Liver (tissue), 9 donors: Measurements from ENCODE around the gene OR2W1. TPM values are rescaled to one million over a fixed set of nuclear protein-coding genes. Genes with fewer than 3 reads are reported as not detected.

ENCODE experiments used
- DNase-seq: peaks from one replicate; pipeline ENCODE4 v3.0.0-alpha.2; 2017; ENCODE audit warnings: low spot score
- H3K27ac ChIP-seq, 2 donors: one replicate each; pipeline ENCODE4 v1.7.0; 2013; ENCODE audit warnings: inconsistent platforms in 2 of 2, low read length in 2 of 2, control low read depth in 1 of 2, low read depth in 1 of 2, mild to moderate bottlenecking in 1 of 2
- H3K27me3 ChIP-seq, 4 donors: one replicate each; pipeline versions ENCODE4 v1.6.1 to v1.7.0; 2013; ENCODE audit warnings: low read length in 3 of 4, inconsistent platforms in 1 of 4, mild to moderate bottlenecking in 1 of 4, moderate library complexity in 1 of 4; ENCODE audit not compliant: control insufficient read depth in 4 of 4, insufficient read depth in 4 of 4
- H3K36me3 ChIP-seq, 4 donors: one replicate each; pipeline versions ENCODE4 v1.6.1 to v1.7.0; 2013; ENCODE audit warnings: low read length in 3 of 4, mild to moderate bottlenecking in 3 of 4, low read depth in 1 of 4, moderate library complexity in 1 of 4; ENCODE audit not compliant: control insufficient read depth in 4 of 4, insufficient read depth in 3 of 4
- H3K4me1 ChIP-seq, 4 donors: one replicate each; pipeline versions ENCODE4 v1.6.1 to v1.7.0; 2013; ENCODE audit warnings: low read length in 3 of 4, mild to moderate bottlenecking in 3 of 4, moderate library complexity in 1 of 4; ENCODE audit not compliant: control insufficient read depth in 4 of 4, insufficient read depth in 4 of 4
- H3K4me3 ChIP-seq, 3 donors: one replicate each; pipeline versions ENCODE4 v1.6.1 to v1.7.0; 2013; ENCODE audit warnings: low read length in 3 of 3, control low read depth in 1 of 3, low read depth in 1 of 3, mild to moderate bottlenecking in 1 of 3
- H3K9ac ChIP-seq, 2 donors: one replicate each; pipeline ENCODE4 v1.7.0; 2013; ENCODE audit warnings: low read length in 2 of 2, mild to moderate bottlenecking in 2 of 2, moderate library complexity in 2 of 2, control low read depth in 1 of 2, low read depth in 1 of 2
- H3K9me3 ChIP-seq, 4 donors: one replicate each; pipeline versions ENCODE4 v1.6.1 to v1.7.0; 2013; ENCODE audit warnings: low read length in 3 of 4; ENCODE audit not compliant: control insufficient read depth in 4 of 4
- EGR1 ChIP-seq, 2 donors: IDR thresholded peaks; 2 replicates each; pipeline ENCODE4 v1.6.1; 2016 to 2018; ENCODE audit warnings: antibody characterized with exemption in 2 of 2, low read depth in 2 of 2
- FOXA1 ChIP-seq: IDR thresholded peaks from 2 replicates; pipeline ENCODE4 v1.6.1; 2016; ENCODE audit warnings: antibody characterized with exemption
- FOXA2 ChIP-seq: IDR thresholded peaks from 2 replicates; pipeline ENCODE4 v1.6.1; 2016; ENCODE audit warnings: antibody characterized with exemption
- GABPA ChIP-seq, 2 donors: IDR thresholded peaks in 1 of 2; conservative IDR thresholded peaks in 1 of 2; 2 replicates each; pipeline ENCODE4 v1.6.1; 2016; ENCODE audit warnings: antibody characterized with exemption in 2 of 2, mild to moderate bottlenecking in 1 of 2, moderate library complexity in 1 of 2
- HNF4A ChIP-seq, 2 donors: conservative IDR thresholded peaks; 2 replicates each; pipeline ENCODE4 v1.6.1; 2016; ENCODE audit warnings: antibody characterized with exemption in 2 of 2, mild to moderate bottlenecking in 2 of 2
- HNF4G ChIP-seq: IDR thresholded peaks from 2 replicates; pipeline ENCODE4 v1.6.1; 2016; ENCODE audit warnings: antibody characterized with exemption
- NR2F2 ChIP-seq: IDR thresholded peaks from 2 replicates; pipeline ENCODE4 v1.6.1; 2016; ENCODE audit warnings: antibody characterized with exemption
- RAD21 ChIP-seq, 2 donors: IDR thresholded peaks; 2 replicates each; pipeline ENCODE4 v1.6.1; 2016; ENCODE audit warnings: antibody characterized with exemption in 2 of 2, mild to moderate bottlenecking in 2 of 2
- SP1 ChIP-seq: IDR thresholded peaks from 2 replicates; pipeline ENCODE4 v1.6.1; 2018; ENCODE audit warnings: antibody characterized with exemption, mild to moderate bottlenecking
- TAF1 ChIP-seq: conservative IDR thresholded peaks from 2 replicates; pipeline ENCODE4 v1.6.1; 2016; ENCODE audit warnings: antibody characterized with exemption, mild to moderate bottlenecking
- YY1 ChIP-seq: IDR thresholded peaks from 2 replicates; pipeline ENCODE4 v1.6.1; 2016; ENCODE audit warnings: antibody characterized with exemption, mild to moderate bottlenecking
- WGBS: extraction: QIAGEN DNeasy Blood & Tissue Kit; methylation state at CpG from one replicate; pipeline ENCODE4 v1.1.7; 2013; 5-methylcytosine and 5-hydroxymethylcytosine counted together
- polyA plus RNA-seq, 2 donors: library from polyadenylated mRNA; stranded (reverse) in 1 of 2; unstranded in 1 of 2; fragments of 200-250 nt in 1 of 2; fragments of >200 nt in 1 of 2; fragmentation: Nextera tagmentation in 1 of 2; extraction: Ambion mirVana in 1 of 2; gene quantifications; one replicate each; pipeline versions ENCODE4 v1.2.1 to v1.2.3, GENCODE V29; 2013 to 2015
- total RNA-seq, 2 donors: library from RNA; depleted of rRNA; stranded (reverse); fragments of >200 nt; gene quantifications; one replicate each; pipeline ENCODE4 v1.2.3, GENCODE V29; 2014
- TF ChIP-seq, protein P1 (sequence below): IDR thresholded peaks from 2 replicates; pipeline ENCODE4 v1.6.1; 2016; ENCODE audit warnings: antibody characterized with exemption
- TF ChIP-seq, protein P2 (sequence below): IDR thresholded peaks from 2 replicates; pipeline ENCODE4 v1.6.1; 2016; ENCODE audit warnings: antibody characterized with exemption, mild to moderate bottlenecking
- TF ChIP-seq, protein P3 (sequence below): IDR thresholded peaks from 2 replicates; pipeline ENCODE4 v1.6.1; 2016; ENCODE audit warnings: antibody characterized with exemption
- TF ChIP-seq, protein P4 (sequence below): IDR thresholded peaks from 2 replicates; pipeline ENCODE4 v1.6.1; 2016; ENCODE audit warnings: antibody characterized with exemption
- donor health status: healthy.
- donor health status: healthy.
- donor health status: healthy.
- donor health status: healthy.
- donor health status: healthy.

Gene OR2W1, protein sequence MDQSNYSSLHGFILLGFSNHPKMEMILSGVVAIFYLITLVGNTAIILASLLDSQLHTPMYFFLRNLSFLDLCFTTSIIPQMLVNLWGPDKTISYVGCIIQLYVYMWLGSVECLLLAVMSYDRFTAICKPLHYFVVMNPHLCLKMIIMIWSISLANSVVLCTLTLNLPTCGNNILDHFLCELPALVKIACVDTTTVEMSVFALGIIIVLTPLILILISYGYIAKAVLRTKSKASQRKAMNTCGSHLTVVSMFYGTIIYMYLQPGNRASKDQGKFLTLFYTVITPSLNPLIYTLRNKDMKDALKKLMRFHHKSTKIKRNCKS
- total RNA-seq (not detected), polyA plus RNA-seq (not detected)

DNA sequence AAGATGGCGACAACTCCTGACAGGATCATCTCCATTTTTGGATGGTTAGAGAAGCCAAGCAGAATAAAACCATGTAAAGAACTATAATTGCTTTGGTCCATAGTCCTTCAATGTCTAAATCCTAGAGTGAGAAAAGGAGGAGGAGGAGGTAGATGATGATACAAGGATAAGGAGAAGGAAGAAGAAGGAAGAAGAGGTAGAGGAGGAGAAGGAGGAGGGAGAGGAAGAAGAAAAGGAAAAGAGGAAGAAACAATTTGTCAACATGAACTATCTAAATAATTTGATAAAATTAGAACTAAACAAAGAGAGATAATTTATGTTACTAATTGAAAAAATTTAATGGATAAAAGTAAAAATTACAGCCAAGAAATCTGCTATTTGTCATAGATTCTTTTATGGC, at the start of gene OR2W1:
OR2W1 (minus strand) TSS at position 101 of the 400 bp plus-strand sequence; CDS start at position 101, 0 bp downstream.
- no peak within 1 kb of the TSS for H3K4me3 ChIP-seq
- peaks cover 0 to 7% (median 0%) of the 10 kb centered on the region in 4 donors for H3K9me3 ChIP-seq
- peaks cover 0 to 11% (median 2%) of the 10 kb centered on the region in 4 donors for H3K27me3 ChIP-seq
- 65% methylated on average over 1 of the region's 1 CpG for WGBS
- no peak for DNase-seq
- H3K9ac ChIP-seq = no peak within 1 kb of the TSS
- no peaks in the 10 kb centered on the region for H3K36me3 ChIP-seq
- TF ChIP-seq TAF1 (no peak), NR2F2 (no peak), SP1 (no peak), RAD21 (IDR thresholded peaks at IDR 0.05) (no peak), FOXA2 (no peak), HNF4A (conservative IDR thresholded peaks at IDR 0.05) (no peak), YY1 (no peak), HNF4G (no peak), GABPA (IDR thresholded peaks at IDR 0.05 in 1 of 2, conservative IDR thresholded peaks at IDR 0.05 in 1 of 2) (no peak), FOXA1 (no peak), EGR1 (IDR thresholded peaks at IDR 0.05; ENCODE audit: low read depth in 2 of 2) (no peak)
- TF ChIP-seq, protein P1, sequence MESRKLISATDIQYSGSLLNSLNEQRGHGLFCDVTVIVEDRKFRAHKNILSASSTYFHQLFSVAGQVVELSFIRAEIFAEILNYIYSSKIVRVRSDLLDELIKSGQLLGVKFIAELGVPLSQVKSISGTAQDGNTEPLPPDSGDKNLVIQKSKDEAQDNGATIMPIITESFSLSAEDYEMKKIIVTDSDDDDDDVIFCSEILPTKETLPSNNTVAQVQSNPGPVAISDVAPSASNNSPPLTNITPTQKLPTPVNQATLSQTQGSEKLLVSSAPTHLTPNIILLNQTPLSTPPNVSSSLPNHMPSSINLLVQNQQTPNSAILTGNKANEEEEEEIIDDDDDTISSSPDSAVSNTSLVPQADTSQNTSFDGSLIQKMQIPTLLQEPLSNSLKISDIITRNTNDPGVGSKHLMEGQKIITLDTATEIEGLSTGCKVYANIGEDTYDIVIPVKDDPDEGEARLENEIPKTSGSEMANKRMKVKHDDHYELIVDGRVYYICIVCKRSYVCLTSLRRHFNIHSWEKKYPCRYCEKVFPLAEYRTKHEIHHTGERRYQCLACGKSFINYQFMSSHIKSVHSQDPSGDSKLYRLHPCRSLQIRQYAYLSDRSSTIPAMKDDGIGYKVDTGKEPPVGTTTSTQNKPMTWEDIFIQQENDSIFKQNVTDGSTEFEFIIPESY = no peak
- TF ChIP-seq, protein P2, sequence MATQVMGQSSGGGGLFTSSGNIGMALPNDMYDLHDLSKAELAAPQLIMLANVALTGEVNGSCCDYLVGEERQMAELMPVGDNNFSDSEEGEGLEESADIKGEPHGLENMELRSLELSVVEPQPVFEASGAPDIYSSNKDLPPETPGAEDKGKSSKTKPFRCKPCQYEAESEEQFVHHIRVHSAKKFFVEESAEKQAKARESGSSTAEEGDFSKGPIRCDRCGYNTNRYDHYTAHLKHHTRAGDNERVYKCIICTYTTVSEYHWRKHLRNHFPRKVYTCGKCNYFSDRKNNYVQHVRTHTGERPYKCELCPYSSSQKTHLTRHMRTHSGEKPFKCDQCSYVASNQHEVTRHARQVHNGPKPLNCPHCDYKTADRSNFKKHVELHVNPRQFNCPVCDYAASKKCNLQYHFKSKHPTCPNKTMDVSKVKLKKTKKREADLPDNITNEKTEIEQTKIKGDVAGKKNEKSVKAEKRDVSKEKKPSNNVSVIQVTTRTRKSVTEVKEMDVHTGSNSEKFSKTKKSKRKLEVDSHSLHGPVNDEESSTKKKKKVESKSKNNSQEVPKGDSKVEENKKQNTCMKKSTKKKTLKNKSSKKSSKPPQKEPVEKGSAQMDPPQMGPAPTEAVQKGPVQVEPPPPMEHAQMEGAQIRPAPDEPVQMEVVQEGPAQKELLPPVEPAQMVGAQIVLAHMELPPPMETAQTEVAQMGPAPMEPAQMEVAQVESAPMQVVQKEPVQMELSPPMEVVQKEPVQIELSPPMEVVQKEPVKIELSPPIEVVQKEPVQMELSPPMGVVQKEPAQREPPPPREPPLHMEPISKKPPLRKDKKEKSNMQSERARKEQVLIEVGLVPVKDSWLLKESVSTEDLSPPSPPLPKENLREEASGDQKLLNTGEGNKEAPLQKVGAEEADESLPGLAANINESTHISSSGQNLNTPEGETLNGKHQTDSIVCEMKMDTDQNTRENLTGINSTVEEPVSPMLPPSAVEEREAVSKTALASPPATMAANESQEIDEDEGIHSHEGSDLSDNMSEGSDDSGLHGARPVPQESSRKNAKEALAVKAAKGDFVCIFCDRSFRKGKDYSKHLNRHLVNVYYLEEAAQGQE = no peak
- TF ChIP-seq, protein P3, sequence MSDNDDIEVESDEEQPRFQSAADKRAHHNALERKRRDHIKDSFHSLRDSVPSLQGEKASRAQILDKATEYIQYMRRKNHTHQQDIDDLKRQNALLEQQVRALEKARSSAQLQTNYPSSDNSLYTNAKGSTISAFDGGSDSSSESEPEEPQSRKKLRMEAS = no peak
- no peaks in the 10 kb centered on the region for H3K4me1 ChIP-seq
- no peak within 1 kb of the TSS for H3K27ac ChIP-seq

DNA sequence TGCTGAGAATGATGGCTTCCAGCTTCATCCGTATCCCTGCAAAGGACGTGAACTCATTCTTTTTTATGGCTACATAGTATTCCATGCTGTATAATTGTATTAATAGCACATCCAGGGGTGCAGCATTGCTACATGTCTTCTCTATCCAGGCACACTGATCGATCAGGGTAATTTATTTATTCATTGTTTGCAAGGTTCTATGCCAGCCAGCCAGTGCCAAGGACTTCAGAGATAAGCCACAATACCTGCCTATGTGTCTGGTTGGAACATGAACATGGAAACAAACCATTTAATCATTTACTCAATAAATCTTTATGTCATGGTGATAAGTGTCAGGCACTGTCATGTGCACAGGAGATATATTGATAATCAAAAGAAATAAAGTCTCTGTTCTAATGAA, 48.0 kb upstream of the OR2W1 start:
- no peak overlapping the region for H3K27ac ChIP-seq
- no peaks in the 10 kb centered on the region for H3K9me3 ChIP-seq
- H3K9ac ChIP-seq = no peak overlapping the region
- DNase-seq = no peak
- TF ChIP-seq, protein P4, sequence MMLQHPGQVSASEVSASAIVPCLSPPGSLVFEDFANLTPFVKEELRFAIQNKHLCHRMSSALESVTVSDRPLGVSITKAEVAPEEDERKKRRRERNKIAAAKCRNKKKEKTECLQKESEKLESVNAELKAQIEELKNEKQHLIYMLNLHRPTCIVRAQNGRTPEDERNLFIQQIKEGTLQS = no peak
- TF ChIP-seq, protein P1 = no peak
- TF ChIP-seq FOXA1 = no peak
- H3K4me1 ChIP-seq = no peaks in the 10 kb centered on the region
- WGBS = 83% methylated on average over 3 of the region's 3 CpGs
- H3K4me3 ChIP-seq = no peak overlapping the region
- no peaks in the 10 kb centered on the region for H3K27me3 ChIP-seq
- H3K36me3 ChIP-seq = no peaks in the 10 kb centered on the region
